ENCODE results near the gene OPHN1.

OPHN1 gene

DNA sequence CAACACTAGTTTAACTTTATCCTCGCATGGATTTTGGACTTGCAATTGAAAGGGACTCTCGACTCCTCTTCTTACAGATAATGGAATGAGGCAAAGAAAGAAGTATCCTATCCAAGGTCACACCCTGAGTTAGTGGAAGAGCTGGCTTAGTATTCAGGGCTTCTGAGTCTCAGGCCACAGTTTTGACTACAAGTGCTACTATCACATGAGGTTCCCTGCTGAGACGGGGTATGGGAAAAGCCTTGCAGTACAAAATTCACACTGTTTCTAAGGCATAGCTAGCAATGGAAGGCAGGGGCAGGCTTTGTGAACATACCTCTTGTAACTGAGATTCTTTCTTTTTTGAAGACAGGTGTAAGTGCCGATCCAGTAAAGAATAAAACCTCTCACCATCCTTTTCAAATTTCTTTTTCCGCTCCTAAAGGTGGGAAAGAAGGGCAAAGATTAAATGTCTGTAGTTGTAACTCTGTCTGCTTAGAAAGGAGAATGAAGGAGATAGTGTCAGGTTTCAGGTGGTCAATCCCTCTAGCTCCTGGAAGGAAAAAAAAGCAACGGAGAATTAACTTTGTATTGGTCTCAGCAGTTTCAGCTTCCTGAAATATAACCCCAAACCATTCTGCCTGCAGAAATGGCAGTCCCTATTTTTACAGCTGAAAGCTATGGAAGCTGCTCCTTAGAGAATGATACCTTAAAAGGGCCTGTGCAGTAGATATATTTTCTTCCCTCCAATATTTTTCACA, 199.0 kb downstream of the OPHN1 start:
- DNase-seq: no peak

DNA sequence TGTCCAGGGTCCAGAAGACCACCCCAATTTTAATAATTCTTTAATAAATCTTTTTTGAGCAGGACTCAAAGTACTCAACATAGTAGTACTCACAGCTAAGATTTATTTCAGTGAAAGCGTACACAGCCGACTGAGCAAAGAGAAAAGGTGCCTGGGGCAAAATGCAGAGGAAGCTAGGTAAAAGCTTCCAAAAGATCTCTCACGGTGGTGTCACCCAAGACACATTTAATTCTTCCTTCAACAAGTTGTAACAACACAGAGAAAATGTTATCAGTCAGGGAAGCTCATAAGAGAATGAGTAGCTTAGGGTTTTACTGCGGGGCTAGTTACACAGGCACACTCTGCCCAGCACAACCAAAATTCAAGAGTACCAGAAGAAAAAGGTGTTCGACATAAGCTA, 201.1 kb downstream of the OPHN1 start:
- DNase-seq: no peak

DNA sequence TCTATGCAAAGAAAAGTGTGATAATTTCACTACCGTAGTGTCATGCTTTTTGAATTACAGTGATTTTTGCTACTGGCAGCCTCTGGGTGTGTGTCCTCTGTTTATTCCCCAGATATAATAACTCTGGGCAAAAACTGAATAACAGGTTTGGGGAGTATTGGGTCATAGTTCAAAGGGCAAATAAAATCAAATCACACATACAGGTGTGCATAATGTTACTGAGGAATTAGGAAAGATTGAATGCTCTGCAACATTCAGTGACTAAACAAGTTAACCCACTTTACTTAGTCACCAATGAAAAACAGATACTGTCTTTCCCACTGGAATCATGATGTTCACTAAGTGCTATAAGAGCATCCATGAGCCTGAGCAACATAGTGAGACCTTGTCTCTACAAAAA, 224.3 kb downstream of the OPHN1 start:
- DNase-seq: no peak

- DNase-seq: no peak
These were observed 228.7 kb downstream of the OPHN1 start for GRCh38 chrX:68204521-68205038.

GRCh38 chrX:68203646-68204045, 229.6 kb downstream of the OPHN1 start:
- no peak for DNase-seq

DNA sequence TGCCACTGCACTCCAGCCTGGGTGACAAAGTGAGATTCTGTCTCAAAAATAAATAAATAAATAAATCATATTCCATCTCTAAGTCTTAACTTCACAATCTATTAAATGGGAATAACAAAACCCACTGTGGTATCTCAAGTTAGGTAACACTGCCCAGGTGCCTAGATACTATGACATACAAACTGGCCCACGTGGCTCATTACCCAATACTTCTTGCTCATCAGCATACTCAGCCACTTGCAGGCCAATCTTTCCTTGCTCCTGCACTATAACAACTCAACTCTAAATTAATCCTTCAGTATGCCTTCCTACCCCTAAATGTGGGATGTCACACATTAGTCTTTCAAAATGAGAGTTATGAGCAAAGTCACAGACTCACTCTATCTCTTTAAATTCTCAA, 230.1 kb downstream of the OPHN1 start:
- DNase-seq: no peak

GRCh38 chrX:68199062-68199848, 234.0 kb downstream of the OPHN1 start:
- peak; percentile 8 for DNase-seq

DNA sequence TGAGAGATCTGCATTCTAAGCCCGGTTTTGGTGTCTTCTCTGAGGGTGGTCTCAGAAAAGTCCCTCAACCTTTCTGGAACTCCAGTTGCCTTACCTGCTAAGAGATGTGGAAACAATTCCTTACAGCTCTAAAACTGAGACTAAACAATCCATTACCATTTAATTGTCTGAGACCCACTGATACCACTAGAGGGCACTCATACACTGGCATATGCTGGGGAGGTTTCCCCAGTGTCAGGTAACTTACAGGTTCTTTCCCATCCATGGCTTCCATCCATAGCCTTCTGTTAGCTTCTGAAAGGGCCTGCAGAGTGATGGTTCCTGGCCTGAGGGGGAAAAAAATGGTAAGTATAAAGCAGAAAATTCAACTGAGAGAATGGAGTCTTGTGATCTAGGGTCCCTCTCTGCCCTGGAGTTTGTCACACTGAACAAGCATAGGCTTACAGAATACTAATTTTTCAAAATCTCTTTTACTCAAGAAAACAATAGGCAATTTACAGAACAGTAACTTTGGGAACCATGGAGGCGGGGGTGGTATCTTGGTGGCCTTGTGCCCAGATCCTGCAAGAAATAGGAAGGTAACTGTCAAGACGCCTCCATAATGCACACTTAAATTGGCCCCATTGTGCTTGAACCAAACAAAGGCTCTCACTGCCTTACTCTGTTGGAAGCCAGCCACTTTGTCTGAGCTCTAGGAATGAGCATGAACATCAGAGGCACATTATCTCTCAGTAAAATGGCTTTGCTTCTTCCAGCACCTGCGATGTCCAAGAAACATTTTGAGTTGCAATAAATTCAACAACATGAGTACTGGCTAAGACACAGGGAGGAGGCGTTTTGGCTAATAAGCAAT, 236.1 kb downstream of the OPHN1 start:
- peak; percentile 81 for DNase-seq

- DNase-seq: no peak
These were observed 237.7 kb downstream of the OPHN1 start for GRCh38 chrX:68195561-68195960.

DNA sequence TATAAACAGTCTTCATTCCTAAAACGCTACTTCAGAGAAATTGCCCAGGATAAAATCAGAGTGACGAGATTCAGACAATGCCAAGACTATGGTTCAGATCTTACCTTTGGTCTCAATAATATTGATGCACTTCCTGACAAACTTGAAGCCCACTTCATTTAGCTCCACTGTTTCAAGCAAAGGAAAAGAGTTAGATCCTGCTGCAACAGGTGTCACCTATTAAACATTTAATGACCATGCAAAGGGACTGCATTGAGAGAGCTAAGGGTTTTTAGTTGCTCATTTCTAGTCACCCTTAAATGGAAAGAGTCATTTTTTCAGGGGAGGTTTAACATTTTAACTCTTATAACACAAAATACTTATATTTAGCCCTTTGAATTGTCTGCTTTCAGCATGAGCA, 239.5 kb downstream of the OPHN1 start:
- DNase-seq: no peak

DNA sequence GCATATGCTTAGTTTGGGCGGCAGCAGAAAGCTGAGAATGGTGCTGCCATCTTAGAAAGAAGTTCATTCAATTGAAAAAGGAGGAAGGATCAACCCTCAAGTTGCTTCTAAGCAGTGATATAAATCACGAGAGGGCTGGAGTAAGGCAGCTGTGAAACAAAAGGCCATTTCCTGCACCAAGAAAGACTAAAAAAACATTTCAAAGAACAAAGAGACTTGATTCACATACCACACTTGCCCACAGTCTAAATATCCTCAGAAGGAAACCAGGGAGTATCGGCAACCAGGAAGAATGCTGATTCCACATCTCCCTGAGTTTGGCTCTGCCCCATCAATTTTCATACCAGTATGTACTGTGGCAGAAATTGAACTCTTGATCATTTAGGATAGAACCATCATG, 240.1 kb downstream of the OPHN1 start:
- DNase-seq: no peak

GRCh38 chrX:68190799-68191198, 242.5 kb downstream of the OPHN1 start:
- DNase-seq: no peak

DNA sequence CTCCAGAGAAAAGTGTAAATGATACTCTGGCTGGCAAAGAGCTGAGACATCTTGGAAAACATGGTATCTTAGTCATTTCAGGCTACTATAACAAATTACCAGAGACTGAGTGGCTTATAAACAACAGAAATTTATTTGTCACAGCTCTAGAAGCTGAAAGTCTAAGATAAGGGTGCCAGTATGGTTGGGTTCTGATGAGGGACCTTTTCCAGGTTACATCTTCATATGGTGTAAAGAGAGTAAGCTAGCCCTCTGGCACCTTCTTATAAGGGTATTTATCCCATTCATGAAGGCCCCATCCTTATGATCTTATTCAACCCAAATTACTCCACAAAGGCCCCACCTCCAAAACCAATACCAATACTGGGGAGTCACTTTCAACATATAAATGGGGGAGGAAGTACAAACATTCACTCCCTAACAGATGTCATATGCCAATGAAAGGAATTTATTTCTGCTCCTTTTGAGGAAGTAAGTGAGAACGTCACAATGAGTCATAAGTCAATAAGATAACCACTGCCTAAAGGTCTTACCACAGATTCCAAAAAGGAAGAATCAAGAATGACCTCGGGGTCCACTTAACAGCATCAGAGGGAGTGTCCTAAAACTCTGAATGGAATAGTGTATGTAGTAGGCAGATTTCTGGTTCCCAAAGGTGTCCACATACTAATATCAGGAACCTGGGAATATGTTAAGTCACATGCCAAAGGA, 246.6 kb downstream of the OPHN1 start:
- no peak for DNase-seq

DNA sequence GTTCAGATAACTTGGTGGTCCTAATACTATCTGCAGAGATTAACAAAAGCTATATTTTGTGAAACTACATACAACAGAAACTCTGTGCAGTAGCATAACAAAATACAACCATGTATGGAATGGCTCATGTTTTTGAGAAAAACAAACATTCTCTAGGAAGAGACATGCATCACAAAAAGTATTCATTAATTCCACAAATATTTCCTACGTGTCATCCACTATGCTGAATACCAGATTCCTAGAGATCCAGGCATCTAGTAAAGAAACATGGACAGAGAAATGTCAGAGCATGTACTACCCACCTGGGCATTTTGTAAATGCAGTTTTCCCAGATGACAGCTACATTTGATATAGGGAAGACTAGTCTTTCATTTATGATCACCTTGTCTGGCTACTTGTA, 248.1 kb downstream of the OPHN1 start:
- no peak for DNase-seq

DNA sequence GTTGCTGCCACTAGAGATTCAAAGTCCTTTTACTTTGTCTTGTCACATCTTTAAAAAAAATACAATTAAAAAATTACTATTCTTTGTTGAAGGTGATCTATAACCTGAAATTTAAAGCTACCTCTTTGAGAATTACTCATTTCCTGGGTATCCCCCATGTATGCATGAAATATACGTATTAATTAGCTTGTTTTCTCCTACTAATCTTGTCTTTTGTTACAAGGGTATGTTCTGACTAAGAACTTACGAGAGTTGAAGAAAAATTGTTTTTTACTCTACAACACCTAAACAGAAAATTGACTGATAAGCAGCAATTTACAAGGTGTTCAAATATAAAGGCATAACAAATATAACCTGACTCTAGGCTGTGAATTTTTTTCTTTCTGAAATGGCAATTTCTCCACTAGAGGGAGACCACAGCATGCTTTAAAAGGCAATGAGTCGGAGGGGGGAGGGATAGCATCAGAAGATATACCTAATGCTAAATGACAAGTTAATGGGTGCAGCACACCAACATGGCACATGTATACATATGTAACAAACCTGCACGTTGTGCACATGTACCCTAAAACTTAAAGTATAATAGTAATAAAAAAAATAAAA, 249.6 kb downstream of the OPHN1 start:
- peak; percentile 49 for DNase-seq

GRCh38 chrX:68180579-68180978, 252.7 kb downstream of the OPHN1 start:
- no peak for DNase-seq

DNA sequence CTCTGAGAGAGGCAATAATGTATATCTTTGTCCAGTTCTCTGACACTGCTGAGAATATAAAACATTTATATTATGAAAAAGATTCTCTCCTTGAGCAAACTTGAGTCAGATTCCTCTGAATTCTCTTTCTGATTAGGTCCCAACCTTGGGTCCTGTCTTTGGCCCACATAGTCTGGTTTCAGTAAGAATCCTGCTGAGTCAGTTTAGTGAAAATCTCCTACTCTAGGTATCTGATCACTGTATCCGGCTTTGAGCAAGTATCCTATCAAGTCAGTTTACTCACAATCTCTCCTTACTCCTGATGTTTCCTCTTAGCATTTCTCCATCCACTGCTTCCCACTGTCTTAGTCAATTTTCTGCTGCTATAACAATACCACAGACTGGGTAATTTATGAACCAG, 253.9 kb downstream of the OPHN1 start:
- DNase-seq: no peak

GRCh38 chrX:68177542-68177941, 255.8 kb downstream of the OPHN1 start:
- DNase-seq: no peak

- no peak for DNase-seq
These were observed 257.7 kb downstream of the OPHN1 start for GRCh38 chrX:68175562-68175961.

DNA sequence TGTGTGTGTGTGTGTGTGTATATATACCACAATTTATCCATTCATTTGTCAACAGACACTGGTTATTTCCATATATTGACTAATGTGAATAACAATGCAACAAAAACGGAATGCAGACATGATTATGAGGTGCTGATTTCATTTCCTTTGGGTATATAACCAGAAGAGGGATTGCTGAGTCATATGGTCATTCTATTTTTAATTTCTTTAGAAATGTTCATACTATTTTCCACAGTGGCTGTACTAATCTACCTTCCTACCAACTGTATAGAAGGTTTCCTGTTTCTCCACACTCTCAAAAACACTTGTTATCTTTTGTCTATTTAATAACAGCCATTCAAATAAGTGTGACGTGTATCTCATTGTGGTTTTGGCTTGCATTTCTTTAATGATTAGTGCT, 269.9 kb downstream of the OPHN1 start:
- DNase-seq: no peak

DNA sequence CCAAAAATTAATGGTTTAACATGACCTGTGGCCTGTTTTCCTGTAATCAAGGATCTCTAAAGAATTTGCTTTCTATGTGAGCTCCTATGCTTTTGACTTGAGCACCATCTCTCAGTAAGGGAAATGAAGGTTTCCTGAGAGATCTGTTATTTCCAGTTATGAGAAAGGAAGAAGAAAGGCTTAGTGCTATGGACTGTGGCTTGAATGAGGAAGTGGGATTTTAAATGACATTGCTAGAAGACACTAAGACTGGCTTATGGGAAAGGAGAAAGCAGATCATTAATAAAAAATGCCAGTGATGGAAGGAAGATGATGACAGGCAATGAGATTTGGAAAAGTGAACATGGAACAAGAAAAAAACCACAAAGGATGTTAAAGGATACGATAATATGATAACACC, 285.4 kb downstream of the OPHN1 start:
- no peak for DNase-seq

- DNase-seq: peak; percentile 44
These were observed 287.2 kb downstream of the OPHN1 start for GRCh38 chrX:68146054-68146453.
